Stimulated activated CD8-positive, alpha-beta memory T cell treated with anti-CD3 and anti-CD28 coated beads, Interleukin-7, amount 100 ng/mL, for 1 hour (primary cell): Measurements from ENCODE around the gene ELAC2.

Experiments
- DNase-seq, 2 donors: peaks; one replicate each; pipeline ENCODE4 v3.0.0-alpha.2; 2020; ENCODE audit warnings: low read depth in 2 of 2

Gene ELAC2

DNA sequence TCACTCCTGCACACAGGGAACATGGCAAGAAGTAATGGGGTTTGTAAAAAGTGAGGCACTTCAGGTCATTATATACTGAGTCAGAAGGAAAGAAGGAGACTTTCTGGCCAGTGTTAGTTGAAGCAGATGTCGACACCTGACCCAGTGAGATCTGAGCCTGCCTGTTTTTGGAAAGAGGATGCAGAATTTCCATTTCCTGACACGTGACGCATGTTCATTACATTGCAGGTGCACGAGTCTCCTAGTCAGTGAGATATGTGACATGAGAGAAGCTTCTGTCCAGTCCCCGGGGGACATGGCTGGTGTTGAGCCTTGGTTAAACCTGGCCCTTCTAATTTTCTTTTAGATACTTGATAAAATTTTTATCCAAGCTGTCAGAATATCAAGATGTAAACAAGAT, 62.3 kb downstream of the ELAC2 start:
- no peak for DNase-seq

- DNase-seq = no peak
Measured at GRCh38 chr17:12953156-12953555, 64.7 kb downstream of the ELAC2 start.

GRCh38 chr17:12952012-12952411, 65.8 kb downstream of the ELAC2 start:
- DNase-seq = no peak

GRCh38 chr17:12947047-12947446, 70.8 kb downstream of the ELAC2 start:
- no peak for DNase-seq
